ENCODE data around the gene ZNF91.

DNA sequence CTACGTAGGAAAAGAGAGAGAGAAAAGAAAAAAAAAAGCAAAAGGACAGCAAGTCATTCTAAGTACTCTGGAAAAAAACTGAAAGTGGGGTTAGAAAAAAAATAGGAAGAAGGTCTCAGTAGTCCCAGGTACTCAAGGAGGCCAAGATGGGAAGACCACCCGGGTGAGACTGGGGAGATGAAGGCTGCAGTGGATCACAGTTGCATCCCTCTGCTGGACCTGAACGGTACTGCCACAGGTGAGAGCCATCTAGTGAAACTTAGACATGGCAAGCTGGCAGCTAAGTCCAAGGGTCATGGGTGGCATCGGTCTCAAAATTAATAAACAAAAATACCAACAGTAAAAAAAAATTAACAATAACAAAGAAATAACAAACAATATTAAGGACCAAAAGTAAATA lies 41.0 kb upstream of the ZNF91 start:
- TF ChIP-seq, protein P1, sequence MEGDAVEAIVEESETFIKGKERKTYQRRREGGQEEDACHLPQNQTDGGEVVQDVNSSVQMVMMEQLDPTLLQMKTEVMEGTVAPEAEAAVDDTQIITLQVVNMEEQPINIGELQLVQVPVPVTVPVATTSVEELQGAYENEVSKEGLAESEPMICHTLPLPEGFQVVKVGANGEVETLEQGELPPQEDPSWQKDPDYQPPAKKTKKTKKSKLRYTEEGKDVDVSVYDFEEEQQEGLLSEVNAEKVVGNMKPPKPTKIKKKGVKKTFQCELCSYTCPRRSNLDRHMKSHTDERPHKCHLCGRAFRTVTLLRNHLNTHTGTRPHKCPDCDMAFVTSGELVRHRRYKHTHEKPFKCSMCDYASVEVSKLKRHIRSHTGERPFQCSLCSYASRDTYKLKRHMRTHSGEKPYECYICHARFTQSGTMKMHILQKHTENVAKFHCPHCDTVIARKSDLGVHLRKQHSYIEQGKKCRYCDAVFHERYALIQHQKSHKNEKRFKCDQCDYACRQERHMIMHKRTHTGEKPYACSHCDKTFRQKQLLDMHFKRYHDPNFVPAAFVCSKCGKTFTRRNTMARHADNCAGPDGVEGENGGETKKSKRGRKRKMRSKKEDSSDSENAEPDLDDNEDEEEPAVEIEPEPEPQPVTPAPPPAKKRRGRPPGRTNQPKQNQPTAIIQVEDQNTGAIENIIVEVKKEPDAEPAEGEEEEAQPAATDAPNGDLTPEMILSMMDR (IDR thresholded peaks at IDR 0.05): no peak
- TF ChIP-seq POLR2AphosphoS5 (IDR thresholded peaks at IDR 0.05): no peak
